G401.6 (cell line): ENCODE data around the gene ARHGEF7.

Experiments used
- FAIRE-seq: peaks from 2 replicates; lab custom pipeline; 2012; peaks lifted over from hg19 to GRCh38; lab: Jason Lieb, UNC

The ARHGEF7 gene

DNA sequence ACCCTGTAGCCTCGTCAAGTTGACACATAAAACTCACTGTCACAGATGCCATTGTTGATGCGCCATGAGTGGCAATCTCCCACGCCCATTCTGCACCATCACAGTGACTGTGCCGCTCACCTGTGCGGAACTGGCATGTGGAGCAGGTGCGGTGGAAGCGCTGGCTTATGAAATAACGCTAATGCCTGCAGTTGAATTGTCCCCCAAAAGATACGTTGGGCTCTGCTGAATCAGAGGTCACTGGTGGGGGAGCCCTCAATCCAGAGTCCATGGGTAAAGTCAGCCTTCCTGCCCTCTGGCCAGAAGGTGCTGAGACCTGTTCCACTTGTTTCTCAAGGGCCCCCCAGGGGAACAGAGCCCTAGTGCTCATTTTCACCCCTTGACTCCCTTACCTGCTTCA lies 2.9 kb upstream of the ARHGEF7 start:
- FAIRE-seq, result no peak

DNA sequence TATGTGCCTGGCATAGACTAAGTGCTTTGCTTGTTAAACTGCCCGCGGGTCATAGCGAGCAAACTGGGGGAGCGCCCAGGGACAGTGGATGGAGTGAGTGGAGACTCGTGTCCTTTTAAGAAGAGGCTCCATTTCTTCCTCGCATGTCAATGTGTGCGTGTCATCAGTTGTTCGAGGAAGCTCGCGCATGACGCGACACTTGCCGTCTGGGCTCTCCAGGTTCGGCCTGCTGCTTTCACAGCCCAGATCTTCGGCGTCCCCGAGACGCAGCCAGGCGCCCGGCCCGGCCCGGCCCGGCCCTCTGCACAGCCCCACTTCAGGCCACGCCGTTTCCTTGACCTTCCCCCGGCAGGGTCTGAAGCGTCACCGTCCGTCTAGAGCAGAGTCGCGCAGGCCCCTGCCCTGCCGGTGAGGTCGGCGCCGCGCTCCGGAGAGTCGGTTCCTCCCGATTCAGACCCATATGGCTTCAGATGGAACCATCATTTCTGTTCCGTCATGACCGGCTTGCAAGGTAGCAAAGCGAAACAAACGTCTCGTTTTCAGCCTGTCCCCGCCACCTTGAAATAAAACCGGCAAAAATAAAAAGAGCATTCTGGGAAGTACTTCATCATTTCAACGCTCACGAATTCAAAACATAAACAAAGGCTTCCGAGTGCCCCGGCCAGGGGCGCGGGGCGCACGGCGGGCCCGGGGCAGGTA lies 599 bp upstream of the ARHGEF7 start:
- no peak for FAIRE-seq

DNA sequence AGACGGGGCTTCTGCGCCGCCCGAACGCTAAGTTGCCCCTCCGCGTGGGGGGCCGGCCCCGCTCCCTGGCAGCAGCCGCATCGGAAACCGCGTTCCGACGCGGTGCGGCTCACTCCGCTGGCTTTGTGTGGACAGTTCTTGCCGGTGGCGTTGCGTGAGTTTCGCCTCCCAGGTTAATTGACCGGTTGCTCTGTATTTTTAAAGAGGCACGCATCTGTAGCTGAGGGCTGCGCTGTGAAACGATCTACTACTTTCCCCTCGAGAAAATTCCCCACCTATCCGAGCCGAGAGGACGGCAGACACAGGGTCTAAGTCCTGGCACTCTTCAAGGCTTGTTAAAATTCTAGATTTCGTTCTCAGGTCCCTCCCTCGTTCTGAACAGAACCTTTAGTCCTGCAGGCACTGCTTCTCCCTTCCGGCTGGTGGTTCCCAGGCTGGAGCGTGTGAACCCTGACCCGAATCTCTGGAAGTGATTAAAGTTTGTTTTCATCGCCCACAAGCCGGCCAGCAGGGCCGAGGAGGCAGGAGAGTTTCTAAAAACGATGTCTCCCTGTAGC lies 933 bp downstream of the ARHGEF7 start:
- no peak for FAIRE-seq

DNA sequence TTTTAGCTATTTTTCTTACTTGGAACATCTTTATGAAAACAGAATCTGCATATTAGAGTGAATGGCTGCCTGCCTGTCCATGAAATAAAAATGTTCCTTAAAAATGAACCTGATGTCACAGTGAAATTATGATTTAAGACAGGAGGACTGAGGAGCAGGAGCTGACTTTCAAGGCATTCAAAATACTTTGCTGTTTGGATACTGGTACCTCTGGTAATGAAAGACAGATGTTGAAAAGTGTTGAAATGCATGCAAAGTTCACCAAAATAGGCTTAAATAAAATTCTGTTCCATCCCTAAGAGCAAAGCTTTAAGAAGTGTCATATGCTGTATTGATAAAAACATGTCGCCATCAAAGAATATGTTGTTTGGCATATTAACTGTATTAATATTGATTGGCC lies 1.7 kb downstream of the ARHGEF7 start:
- FAIRE-seq, result no peak

DNA sequence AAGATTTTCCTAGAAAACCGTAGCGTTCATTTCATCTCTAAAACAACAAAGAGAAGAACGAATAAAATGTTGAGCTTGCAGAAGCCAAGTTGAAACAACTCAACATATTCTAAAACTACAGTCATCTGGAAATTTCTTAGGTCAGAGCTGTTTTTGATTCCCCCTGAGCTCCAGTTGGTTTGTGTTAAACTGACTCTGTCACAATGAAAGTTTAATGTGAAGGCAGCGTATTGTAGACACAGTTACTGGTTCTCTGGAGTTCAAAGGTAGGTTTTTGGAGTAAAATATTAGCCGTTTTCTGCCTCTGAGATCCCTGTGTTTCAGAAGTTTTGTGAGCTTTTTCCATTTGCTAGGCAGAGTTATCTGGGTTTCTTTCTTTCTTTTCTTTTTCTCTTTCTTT lies 2.2 kb downstream of the ARHGEF7 start:
- no peak for FAIRE-seq

DNA sequence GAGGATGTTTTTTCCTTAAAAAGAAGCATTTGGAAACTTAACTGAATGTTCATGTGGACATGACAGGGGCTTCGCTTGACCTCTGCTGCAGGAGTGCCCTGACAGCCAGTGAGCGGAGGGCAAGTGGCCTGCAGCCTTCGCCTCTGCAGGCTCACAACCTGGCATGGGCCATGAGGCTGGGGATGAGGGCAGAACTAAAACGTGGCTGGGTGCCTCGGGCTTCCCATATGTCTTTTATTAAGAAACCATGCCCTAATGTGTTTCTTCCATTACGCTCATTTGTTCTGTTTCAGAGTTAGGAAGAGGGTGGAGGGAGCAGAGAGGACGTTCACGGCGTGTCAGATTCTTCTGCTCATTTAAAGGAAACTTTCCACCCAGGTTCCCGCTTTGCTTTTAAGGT lies 2.9 kb downstream of the ARHGEF7 start:
- FAIRE-seq, result no peak

DNA sequence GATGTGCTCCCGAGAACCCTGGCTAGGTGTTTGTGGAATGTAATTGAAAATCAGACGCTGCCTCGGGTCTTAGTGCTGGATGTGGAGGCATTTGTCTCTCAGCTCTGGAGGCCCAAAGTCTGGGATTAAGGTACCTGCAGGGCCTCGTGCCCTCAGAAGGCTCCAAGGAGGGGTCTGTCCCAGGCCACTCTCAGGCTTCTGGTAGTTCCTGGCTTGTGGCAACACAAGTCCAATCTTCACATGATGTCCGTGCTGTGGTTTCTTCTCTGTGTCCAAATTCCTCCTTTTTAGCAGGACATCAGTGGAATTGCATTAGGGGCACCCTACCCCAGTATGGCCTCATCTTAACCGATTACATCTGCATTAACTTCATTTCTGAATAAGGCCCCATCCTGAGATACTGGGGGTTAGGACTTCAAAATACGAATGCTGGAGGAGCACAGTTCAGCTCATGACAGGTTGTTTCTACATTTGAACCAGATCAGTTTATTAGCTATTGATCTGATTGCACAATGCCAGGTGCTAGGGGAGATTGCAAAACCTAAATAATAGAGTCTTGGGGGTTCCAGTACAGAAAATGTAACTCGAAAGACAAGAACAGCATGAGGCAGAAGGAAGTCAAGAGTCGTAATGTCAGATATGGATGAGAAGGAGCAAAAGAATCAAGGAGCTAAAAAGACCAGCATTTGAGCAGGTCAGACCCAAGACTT lies 3.9 kb downstream of the ARHGEF7 start:
- FAIRE-seq, result no peak

DNA sequence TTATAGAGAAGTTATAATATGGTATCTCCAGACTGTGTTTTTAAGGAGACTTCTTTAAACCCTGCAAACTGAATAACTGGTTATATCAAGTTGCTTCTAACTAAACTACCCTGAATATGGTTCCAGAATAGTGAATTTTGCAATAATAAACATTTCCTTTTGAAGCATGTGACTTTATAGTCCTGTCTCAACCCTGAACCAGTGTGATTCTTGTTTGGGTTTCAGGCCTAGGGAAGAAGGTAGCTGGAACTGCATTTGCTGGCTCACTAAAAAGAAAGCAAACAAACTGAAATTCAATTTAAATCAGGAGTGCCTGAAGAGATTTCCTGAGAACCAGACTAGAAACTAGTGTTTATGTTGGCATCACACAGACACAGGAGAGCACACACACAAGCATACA lies 4.9 kb downstream of the ARHGEF7 start:
- FAIRE-seq, result no peak

DNA sequence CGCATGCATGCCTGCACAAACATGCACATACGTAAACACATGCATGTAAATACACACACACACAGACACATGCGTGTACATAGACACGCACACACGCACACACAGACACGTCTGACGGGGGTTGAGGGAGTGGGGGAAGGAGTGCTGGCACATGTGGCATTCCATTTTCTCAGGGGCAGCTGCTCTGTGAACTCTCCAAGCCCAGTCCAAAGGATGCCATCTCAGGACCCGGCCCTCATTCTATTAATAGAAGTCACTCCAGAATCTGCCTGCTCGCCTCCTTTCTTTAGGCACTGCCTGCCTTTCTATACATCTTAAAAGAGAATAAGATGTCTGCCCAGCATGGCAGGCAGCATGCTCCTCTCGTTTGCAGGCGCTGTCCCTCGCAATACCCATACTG lies 5.3 kb downstream of the ARHGEF7 start:
- FAIRE-seq, result no peak

DNA sequence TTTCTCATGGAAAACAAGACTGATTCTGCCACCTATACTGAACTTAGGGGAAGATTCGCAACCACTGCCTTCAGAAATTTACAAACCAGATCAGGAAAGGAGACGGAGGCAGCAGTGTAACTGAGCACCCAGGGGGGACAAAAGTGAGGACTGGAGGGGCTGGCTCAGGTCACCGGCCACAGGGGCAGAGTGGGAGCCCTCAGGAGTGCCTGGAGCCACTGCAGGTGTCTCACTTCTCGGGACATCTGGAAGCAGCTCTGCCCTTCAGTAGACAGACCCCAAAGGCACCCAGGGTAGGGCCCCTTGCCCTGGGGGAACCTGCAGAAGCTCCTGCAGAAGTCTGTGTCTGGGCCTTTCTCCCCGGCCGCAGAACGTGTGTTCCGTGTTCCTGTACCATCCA lies 5.8 kb downstream of the ARHGEF7 start:
- FAIRE-seq, result no peak

DNA sequence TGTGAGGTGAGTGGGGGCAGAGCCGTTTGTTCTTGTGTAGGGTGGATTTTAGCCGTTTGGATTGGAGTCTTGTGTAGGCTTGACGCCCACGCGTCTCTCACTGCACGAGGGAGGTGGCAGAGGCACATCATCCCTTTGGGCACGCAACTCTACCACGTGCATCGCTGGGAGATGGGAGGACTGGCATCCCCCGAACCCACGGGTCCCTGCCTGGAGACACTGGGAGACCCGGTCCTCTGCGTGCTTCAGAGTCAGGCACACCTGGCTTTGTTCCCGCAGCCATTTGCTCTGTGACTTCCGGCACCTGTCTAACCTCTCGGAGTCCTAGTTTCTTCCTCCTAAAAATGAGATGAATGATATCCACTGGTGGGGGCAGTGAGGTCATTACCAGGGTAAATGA lies 6.4 kb downstream of the ARHGEF7 start:
- no peak for FAIRE-seq

DNA sequence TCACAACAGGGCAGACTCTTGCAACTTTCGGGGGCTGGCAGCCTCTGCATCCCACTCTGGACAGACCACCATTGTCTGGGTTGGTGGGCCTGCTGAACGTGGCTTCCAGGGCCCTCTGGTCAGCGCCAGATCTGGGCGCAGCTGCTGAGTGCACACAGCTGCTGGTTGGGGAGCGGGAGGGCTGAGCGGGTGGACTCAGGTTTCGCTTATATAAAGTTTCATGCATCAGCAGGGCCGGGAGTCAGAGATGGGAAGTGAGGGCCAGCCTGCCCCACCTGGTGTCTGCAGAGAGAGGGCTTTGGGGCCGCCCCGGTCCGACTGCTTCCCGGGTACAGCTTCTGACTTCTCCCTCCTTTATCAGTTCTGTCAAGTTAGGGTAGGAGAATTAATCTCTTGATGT lies 6.9 kb downstream of the ARHGEF7 start:
- FAIRE-seq, result no peak

DNA sequence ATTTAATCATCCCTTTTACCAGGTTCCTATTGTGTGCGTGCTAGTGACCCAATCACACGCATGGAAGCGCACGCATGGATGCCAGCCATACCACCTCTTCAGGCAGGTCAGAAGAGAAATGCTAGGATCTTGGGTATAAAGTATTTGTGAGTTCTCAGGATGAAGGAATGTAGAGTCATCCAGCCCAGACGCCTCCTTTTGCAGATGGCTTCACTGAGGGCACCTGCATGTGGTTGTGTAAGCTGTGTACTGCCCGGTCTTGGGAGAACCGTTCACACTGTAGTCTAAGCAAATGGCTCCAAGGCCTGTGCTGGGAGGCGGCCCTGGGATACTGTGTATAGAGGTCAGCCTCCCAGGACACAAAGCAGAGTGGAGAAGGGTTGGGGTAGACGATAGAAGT lies 7.5 kb downstream of the ARHGEF7 start:
- no peak for FAIRE-seq

DNA sequence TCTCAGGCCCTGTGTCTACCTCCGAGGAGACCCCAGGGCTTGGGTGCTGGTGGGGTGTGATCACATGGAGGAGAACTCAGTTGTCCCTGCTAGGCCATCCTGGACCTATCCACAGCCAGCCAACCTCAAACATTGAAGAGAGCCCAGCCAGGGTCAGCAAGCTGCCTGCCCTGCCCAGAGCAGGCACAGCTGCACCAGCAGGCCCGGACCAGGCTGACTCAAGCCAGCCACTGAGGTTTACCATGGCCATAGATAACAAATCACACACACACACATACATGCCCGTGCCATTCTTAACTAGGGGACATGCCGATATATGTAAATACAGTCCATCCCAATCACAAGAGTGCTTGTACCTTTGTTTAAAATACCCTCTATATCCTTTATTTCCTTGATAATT lies 8.1 kb downstream of the ARHGEF7 start:
- no peak for FAIRE-seq

DNA sequence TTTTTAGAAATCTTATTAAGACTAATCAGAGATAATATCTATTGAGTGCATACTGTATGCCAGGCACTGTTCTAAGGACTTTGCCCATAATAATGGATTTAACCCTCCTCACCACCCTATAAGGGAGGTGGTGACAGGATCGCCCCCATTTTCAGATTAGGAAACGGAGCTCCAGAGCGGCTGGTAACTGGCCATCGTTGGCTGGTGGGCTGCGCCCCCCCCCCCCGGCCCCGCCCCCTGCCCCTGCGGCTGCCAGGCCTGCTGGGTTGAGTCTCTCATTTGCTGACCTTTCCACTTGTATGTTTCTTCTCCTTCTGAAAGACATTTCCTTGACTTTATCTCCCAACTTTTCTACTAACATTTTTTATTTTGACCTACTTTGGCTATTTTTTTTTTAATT lies 8.5 kb downstream of the ARHGEF7 start:
- FAIRE-seq, result no peak

DNA sequence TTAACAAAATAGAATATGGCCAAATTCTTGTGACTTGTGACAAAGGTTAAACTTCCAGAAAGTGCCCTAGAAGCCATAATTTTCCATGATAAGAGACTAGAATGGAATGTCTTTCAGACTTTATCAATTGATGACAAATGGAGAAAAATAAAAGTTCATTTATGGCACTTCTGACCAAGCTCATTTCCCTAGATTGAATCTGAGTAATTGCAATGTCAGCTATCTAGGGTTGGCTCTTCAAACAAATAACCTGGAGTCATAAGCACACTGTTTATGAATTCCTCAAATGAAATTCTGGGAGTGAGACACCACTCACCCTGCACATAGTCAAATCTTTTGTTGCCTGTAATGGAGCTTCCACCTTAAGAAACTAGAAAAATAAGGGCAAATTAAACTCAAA lies 11.4 kb downstream of the ARHGEF7 start:
- FAIRE-seq, result no peak

DNA sequence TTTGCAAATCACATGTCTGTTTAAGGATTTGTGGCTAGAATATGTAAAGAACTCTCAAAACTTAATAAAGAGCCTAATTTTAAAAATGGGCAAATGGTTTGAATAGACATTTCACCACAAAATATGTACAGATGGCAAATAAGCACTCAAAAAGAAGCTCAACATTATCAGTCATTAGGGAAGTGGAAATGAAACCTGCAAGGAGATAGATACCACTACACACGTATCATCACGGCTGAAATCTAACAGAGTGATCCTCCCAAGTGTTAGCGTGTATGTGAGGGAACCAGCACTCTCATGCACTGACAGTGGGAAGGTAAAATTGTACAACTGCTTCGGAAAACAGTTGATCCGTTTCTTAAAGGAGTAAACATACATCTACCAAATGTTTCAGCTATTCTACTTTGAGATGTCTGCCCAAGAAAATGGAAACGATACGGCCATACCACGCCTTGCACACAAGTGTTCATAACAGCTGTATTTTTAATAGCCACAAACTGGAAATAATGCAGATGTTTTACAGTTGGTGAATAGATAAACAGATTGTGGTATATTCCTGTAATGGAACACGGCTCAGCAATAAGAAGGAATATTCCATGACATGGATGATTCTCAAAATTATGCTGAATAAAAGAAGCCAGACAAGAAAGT lies 14.5 kb downstream of the ARHGEF7 start:
- no peak for FAIRE-seq

DNA sequence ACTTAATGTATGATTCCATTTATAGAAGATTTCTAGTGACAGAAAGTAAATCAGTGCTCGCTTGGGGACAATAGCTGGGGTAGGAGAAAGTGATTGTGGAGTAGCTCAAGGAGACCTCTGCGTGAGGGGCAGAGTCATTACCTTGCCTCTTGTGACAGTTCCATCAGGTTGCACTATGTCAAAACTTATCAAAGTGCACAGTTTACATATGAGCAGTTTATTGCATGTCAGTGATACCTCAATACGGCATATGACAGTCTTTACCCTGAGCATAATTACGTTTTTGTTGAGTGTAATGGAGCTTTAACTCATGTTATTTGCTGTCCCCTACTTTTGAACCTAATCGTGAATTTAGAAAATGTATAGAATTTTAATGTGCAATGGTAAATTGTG lies 15.0 kb downstream of the ARHGEF7 start:
- FAIRE-seq, result no peak

DNA sequence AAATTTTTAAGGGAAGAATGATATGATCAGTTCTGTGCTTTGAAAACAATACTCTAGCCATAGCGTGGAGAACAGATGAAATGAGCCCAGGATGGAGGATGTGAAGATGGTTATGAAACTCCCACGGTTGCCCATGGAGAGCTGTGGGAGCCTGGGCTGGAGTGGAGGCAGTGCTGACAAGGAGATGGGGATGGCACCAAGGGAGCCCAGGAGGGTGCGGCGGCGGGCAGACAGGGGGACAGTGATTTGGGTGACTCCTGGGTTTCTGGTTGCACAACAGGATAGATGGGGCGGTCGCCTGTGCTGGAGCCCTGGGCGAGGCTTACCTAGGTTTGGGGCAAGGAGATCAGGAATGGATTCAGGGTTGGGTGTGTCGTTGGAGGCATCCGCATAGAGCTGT lies 15.9 kb downstream of the ARHGEF7 start:
- FAIRE-seq, result no peak

DNA sequence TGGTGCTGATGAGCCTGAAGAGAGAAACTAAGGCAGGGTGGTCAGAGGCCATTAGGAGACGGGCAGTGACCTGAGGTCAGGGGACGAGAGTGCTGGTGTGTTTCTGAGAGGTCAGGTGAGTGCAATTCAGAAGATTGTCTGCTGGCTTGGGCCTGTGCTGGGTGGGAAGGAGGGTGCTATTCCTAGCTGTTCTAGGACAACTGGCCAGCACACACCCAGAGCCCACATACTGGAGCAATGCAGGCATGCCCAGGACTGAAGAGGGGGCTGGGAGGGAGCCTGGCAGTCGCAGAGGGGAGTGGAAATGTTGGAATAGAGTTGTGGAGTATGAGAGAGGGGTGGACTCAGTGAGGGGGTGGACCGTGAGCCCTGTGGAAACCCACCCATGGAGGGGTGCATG lies 16.5 kb downstream of the ARHGEF7 start:
- no peak for FAIRE-seq

DNA sequence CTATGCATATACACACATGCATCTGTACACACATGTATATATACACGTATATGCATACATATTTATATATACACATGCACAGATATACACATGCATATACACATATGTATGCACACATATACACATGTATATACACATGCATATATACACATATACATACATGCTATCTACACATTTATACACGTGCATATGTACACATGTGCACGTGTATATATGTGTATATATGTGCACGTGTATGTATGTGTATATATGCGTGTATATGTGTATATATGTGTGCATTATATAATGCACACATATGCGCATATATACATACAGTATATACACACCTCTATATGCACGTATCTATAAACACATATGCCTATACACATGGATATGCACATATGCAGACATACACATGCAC lies 17.8 kb downstream of the ARHGEF7 start:
- no peak for FAIRE-seq

DNA sequence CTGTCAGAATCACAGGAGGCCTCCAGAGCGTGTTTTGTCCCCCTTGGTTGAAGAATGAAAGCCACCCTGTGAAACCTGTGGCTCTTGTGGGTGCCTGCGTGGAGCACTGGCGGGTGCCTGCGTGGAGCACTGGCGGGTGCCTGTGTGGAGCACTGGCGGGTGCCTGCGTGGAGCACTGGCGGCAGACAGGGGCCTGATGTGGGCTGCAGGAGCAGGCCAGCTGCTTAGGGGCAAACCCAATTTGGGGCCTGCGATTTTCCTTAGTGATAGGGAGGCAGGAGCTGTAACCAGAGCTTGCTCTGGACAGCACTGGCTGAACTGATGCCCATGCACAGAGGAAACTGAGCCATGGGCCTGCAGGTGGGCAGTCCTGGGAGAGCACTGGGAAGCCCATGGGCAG lies 24.3 kb downstream of the ARHGEF7 start:
- FAIRE-seq, result no peak

DNA sequence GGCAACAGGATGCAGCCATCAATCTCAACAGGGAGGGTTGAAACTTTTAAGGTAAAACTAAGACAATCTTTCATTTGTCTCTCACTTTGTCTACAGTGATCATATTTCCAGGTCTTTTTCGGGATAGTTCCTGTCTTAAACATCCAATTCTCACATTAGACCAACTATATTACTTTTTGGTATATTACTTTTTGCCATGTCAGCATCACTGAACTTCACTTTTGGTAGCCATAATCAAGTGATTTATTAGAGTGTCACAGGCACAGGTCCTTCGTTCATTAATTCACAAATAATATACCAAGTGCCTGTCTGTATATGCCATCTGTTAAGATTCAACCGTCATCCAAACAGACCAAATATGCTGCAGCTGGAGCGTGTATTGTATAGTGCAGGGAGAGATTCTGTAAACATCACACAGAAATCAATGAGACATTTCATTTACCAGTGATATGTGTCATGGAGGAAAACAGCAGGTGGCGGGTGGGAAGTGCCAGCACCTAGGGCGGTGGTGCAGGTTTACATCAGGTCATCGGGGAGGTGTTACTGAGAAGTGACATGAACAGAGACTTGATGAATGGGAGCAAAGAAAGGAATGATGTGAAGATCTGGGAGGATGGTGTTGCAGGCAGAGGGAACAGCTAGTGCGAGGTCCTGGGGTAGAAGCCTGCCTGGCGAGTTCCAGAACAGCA lies 24.9 kb downstream of the ARHGEF7 start:
- FAIRE-seq, result no peak
